NCI-H69 (cell line): Measurements from ENCODE around the gene BACE1.

Experiments used
- DNase-seq: peaks from one replicate; lab custom pipeline; 2025; lab: John Stamatoyannopoulos, UW

BACE1 gene

DNA sequence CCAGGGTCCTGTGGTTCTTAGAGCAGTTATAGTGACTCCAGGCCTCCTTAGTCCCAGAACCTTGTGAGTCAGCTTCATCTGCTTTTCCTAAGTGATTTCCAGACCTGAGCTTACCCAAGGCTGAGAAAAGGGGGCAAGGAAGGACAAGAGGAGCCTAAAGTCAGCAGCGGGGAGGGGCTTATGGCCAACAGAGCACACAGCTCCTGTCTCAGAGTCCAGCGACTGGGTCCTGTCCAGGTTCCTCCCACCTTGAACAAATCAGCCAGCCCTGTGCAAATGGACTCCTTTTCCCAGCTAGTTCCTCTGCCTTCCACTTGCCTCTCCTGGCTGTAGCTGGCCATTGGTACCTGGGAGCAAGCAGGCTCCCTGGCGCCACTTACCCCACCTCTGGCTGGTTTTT lies 10.9 kb downstream of the BACE1 start:
- no peak for DNase-seq

DNA sequence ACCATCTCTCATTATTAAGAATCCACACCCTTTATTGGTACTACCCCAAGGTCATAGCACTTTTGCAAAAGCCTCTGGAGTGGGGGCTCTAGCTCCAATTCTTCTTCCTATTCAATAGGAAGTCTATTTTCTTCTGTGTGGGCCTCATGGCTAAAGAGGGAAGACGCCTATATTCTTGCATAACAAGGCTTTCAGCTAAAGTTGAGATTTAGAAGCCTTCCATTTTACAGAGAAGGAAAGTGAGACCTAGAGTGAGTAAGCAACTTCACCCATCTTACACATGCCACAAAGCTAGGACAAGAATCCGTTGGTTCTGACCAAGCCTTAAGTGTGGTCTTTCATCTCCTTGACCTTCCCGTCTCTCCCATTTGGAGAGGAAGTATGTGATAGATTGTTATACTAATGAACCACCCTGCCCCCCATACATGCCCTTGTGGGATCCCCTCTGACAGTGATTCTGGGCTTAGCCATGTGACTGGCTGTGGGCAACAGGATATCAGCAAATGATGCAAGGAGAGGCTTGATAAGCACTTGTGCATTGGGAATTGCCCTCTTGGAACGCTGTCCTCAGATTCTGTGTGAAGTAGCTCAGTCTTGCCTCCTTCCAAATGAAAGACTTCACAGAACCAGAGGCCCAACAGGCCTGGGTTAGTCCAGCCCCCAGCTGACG lies 12.3 kb downstream of the BACE1 start:
- DNase-seq, result no peak

DNA sequence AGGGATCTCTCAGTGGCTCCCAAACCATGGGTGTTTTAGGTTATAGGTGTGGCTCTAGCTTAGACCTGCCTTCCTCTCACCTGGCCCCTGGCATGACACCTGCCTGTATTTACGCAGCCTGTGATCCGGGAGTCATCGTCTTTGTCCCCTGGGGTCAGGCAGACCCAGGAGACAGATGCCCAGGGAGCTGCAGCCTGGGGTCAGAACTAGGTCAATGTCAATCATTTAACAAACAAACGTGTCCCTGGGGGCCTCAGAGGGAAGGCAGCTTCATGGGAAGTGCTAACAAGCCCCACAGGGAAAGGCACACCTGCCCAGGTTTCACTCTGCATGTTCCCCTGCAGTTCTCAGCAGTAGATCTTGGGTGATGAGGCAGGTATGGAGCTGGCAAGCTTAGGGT lies 13.0 kb downstream of the BACE1 start:
- peak; percentile 92 for DNase-seq

DNA sequence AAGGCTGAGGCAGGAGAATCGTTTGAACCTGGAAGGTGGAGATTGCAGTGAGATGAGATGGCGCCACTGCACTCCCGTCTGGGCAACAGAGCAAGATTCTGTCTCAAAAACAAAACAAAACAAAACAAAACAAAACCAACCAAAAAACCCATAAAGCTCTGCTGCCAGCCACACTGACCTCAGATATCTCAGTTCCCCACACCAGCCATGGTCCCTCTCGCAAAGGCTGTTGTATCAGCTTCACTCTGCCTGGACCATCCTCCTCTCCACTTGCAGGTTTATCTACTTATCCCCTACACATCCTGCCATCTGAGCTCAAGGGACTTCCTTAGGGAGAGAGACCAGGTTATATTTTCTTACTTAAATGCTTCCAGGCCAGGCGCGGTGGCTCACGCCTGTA lies 13.8 kb downstream of the BACE1 start:
- DNase-seq, result no peak

DNA sequence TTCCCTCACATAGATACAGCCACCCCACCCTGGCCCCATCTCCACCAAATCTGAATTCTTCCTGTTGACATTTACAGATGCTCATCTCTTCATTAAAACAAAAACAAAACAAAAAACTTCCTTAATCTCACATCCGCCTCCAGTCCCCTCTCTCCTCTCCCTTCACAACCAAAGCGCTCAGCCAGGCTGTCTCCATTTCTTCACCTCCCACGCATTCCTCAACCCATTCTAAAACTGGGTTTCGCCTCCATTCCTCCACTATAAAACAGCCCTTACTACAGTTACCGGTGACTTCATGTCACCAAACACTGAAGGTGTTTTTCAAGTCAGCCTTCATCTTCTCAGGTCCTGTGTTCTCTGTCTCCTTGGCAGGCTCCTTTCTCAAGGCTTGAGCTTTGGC lies 15.3 kb downstream of the BACE1 start:
- no peak for DNase-seq

DNA sequence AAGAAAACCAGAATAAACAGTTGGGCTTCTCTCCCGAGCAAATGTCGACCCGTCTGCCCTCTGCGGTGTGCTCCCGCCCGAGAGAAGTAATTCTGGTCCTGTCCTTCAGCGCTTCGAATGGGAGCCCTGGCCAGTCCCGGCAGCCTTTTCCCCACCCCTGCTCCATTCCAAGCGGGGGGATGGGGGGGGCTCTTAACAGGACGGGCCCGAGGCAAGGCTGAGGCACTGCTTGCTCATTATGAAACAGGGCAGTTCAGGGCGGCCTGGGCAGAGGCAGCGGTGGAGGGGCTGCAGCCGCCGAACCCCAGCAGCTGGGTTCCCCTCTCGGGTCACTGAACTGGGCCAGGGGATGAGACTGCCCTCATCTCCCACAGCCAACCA lies 15.8 kb downstream of the BACE1 start:
- DNase-seq, result no peak

DNA sequence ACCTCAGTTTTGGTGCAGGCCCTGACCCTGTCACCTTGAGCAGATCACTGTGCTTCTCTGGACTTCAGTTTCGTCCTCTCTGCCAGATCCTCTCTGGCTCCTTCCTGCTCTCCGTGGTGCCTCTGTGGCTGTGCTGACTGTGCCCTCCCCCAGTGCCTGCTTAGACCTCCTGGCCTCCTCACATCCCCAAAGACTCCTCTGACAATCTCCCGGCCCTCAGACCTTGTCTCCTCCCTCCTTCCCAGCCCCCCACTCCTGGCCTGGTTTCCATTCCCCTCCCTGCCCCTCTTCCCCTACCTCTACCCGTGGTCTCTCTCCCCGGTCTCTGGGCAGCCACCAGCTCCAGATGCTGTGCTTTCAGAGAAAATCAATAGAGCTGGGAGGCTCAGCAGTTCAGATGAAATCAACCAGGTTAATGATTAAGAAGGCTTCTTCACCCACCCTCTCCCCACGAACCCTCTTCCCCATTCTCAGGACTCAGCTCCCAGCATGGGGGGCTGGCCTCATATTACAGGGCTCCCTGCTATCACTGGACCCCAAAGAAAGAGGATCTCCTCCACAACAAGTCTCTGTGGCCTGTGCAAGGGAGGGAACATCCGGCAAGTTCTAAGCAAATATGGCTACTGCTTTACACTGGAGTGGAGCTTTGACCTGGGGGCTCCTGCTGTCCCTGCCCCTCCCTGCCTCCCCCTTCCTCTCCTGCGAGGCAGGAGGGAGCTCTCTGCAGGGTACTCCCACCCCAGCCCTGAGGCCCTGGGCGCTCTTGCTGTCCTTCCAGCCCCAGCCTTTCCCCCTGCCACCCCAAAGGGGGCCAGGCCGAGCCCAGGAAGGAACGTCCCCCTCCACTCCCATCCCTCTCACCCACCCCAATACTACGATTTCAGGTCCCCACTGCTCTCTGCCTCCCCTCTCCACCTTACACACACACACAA lies 16.4 kb downstream of the BACE1 start:
- no peak for DNase-seq

DNA sequence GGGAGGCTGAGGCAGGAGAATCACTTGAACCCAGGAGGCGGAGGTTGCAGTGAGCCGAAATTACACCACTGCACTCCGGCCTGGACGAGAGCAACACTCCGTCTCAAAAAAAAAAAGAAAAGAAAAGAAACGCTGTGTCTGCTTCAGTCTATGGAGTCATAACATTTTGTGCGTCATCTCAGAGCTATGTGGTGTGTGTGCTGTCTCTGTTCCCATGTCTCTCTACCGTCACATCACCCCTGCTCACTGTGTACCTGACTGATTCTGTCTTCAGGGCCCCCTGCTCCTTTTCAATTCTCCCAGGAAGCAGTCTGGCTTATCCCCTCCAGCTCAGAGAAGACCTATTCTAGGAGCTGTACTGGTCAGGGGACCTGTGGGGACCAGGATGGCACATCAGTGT lies 17.9 kb downstream of the BACE1 start:
- DNase-seq, result no peak

DNA sequence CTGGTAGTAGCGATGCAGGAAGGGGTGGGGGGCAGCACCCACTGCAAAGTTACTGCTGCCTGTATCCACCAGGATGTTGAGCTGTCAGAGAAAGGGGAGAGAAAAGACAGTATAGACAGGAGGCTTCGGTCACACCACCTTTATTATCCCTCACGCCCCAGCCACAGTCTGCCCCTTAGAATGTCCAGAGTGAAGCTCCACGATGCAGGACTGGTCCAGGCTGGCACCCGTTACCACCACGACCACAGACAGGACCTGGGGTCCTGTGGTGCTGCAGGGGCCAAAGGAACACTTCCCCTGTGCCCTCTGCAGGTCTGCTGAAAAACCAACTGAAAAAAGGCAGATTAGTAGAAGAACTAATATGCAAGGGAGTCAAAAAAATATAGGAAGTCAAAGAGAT lies 19.2 kb downstream of the BACE1 start:
- no peak for DNase-seq

DNA sequence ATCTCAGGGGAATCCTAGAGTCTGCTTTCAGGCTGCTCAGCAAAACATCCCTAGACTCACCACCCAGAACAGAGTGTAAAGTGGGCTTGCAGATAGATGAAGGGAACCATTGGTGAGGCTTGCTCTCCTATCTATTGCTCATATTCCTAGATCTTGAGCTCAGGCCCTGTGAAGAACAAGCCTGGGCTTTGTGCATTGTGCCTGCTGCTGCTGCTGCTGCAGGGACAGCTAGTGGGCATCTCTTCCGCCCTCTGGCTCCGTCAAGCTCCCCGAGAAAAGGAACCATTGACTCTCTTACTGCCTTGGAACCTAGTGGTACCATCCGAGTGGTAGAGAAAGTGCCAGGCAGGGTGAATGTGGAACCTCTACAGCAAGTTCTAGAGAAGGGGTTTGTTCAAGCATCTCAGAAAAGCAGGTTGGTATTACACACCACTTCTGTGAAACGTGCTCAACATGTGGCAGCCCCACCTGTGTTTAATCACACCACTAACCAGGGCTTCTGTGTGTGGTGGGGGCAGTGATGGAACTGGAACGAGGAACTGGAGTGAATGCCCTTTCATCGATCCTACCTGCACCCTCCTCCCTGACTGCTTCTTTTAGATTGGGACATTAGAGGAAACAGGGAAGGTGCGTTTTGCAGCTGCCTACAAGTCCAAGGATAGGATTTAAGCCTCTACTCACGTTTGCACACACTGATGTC lies 20.5 kb downstream of the BACE1 start:
- DNase-seq, result no peak

DNA sequence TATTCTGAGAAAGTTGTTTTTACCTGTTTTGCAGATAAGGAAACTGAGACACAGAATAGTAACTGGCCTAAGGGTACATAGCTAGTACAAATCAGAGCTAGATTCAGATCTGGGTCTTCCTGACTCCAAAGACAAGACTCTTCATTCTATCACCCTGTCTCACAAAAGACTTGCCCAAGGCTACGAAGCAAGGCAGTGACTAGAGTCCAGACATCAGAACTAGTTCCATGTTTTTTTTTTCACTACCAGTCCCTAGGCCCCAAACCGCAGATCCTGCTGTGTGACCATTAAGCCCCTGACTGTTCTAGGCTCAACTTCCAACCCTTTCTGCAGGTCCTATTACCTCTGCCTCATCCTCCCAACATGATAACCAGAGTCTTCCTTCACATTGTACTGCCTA lies 23.4 kb downstream of the BACE1 start:
- no peak for DNase-seq

DNA sequence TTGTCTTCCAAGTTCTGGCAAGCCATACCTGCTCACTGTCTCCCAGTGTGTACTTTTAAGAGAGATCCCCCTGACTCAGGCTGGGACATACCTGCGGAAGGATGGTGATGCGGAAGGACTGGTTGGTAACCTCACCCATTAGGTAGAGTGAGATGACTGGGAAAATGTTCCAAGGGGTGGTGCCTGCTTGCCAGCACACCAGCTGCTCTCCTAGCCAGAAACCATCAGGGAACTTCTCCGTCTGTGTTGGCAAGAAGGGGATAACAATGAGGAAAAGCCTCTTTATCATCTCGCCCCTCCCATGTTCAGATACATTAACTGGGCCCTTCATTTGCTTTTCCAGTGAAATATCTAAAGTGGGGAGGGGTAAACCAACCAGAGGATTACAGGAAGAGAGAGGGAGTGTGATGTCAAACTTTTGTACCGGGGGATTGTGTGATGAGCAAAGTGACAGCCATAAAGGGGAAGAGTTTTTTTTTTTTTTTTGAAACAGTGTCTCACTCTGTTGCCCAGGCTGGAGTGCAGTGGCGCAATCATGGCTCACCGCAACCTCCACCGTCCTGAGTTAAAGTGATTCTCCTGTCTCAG lies 25.2 kb downstream of the BACE1 start, which contains the start of gene BACE1-AS:
TSS of gene BACE1-AS (plus strand) at position 538 of the 588 bp plus-strand sequence.
- no peak for DNase-seq

DNA sequence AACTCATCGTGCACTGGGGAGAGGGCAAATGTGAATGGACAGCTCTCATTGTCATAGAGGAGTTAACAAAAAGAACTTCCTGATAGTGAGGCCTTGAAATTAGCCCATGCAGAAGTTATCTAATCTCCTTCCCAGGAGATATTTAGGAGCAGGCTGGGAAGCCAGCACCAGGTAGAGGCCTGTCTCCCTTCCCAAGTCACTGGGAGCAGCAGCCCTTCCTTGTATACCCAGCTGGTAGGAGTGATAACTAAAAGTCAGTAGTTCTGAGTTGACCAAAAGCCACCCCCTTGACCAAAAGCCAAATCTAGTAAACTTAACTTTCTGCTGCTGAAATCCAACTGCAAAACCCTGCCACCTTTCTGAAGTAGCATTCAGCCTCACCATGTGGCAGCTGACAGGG lies 26.3 kb downstream of the BACE1 start:
- DNase-seq, result no peak

DNA sequence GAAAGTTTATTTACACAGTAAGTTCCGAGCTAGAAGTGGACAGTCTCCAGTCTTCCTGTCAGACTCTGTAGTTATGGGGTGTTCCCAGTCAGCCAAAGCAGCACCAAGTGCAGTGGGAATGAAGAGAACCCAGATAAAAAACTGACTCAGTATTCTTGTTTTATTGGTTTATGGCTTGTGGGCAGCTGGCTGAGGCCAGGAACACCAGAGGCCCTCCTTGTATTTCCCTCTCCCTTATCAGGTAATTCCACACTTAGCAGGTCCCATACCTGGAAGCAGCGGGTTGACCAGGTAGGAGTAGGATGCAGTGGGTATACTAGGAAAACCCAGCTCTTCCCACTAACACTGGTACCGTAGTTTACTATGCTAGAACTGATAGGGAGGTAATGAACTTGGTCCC lies 28.4 kb downstream of the BACE1 start:
- no peak for DNase-seq

DNA sequence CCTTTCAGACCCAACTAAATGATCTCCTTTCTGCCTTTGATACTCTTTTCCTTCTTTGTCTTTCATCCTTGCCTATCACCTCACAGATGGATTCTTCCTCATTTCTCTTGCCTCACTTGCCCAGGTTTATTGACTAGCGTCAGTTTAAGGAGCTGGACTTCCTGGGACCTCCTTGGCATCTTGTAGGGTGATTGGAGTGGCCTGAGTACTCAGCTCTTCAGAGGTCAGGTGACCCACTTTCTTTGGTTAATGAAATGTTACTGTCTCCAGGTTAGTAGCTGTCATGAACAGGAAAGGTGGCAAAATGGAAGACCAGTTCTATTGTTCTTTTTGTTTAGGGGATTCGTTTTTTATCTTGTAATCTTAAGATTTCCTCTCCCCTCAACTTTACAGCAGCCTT lies 29.5 kb downstream of the BACE1 start:
- DNase-seq, result no peak

DNA sequence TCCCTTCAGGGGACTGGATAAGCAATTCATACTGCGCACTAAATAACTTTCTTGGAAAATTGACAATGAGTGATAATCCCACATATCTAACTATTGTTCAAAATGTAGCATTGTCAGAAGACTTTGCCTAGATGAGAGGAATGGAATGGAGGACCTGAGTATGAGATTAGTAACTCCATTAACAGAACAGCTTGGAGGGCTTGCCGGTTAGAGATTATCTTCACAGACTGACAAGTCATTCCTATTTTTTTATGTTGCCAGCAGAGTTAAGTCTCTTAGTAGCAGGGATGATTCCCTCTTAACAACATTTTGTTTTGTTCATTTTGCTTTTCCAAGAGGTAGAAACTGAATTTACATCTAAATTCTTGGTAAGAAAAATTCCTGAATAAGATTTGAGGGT lies 32.0 kb downstream of the BACE1 start:
- DNase-seq, result no peak

DNA sequence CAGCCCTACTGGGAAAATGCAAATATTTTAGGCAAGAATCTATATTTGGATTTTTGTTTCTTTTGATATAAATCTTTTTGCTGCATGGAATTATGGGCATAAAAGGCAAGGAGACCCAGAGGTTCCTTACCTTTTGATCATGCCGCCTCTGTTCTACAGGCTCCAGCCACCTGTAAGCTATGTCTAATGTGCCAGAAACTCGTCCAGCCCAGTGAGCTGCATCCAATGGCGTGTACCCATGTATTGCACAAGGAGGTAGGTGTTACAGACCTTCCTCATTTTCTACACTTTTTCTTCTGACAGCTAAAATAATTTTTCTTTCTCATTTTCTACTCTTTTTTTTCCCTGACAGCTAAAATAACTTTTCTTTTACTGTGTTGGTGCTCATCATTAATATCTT lies 33.1 kb downstream of the BACE1 start:
- no peak for DNase-seq

DNA sequence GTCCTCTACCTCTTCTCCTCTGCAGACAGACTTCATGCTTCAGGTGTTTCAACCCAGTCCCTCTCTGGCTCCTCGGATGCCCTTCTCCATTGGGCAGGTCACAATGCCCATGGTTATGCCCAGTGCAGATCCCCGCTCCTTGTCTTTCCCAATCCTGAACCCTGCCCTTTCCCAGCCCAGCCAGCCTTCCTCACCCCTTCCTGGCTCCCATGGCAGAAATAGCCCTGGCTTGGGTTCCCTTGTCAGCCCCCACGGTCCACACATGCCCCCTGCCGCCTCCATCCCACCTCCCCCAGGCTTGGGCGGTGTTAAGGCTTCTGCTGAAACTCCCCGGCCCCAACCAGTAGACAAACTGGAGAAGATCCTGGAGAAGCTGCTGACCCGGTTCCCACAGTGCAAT lies 34.2 kb downstream of the BACE1 start:
- DNase-seq, result no peak

DNA sequence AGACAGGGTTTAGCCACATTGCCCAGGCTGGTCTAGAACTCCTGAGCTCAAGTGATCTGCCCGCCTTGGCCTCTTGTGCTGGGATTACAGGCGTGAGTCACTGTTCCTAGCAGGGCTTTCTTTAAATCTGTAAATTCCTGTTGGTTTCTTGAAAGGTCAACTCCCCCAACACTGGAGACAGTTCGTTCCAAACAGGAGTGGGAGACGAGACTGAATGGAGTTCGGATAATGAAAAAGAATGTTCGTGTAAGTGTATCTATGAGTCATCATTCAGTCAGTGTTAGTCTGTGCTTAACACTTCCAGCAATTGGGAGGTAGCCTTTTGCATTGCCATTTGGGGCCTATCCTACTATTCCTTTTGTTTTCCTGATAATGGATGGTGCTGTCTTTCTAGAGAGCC lies 34.9 kb downstream of the BACE1 start:
- no peak for DNase-seq

DNA sequence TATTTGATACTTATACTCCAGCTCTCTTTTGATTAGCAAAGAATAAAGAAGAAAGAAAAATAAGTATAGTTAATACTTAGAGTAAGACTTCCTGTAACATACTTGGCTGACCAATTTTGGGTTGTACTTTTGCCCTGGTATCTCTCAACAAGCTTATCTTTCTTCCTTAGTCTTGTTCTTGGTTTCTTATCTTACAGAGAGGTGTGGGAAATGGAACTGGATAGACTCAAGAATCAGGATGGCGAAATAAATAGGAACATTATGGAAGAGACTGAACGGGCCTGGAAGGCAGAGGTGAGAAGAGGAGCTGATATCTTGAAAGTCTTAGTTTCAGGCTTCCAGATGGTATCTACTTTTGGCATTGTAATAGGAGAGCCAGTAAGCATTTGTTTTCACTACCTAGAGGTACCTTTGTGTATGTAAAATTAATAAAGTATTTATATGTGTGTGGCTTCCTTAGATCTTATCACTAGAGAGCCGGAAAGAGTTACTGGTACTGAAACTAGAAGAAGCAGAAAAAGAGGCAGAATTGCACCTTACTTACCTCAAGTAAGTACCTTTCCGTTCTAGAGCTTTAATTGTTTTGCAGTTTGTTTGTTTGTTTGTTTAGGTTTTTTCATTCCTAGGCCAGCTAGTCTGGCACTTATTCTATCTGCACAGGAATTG lies 36.2 kb downstream of the BACE1 start:
- DNase-seq, result no peak

DNA sequence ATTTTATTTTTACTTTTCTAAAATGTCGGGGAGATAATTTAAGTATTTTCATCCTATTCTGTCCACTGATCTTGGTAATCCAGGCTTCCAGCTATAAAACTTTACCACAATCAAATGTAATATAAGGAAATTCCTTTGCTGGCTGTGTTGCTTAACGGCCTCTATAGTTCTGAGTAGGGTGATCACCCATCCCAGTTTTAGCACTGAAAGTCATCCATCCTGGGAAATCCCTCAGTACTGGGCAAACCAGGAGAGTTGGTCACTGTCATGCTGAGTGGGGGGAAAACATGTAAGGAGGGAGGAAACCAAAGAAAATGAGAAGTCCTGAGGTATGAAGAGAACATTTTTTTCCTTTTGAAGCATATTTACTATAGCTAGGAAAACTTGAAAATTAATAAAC lies 37.7 kb downstream of the BACE1 start:
- DNase-seq, result no peak
